ENCODE data around the gene TTC4.

TTC4 gene, protein sequence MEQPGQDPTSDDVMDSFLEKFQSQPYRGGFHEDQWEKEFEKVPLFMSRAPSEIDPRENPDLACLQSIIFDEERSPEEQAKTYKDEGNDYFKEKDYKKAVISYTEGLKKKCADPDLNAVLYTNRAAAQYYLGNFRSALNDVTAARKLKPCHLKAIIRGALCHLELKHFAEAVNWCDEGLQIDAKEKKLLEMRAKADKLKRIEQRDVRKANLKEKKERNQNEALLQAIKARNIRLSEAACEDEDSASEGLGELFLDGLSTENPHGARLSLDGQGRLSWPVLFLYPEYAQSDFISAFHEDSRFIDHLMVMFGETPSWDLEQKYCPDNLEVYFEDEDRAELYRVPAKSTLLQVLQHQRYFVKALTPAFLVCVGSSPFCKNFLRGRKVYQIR

DNA sequence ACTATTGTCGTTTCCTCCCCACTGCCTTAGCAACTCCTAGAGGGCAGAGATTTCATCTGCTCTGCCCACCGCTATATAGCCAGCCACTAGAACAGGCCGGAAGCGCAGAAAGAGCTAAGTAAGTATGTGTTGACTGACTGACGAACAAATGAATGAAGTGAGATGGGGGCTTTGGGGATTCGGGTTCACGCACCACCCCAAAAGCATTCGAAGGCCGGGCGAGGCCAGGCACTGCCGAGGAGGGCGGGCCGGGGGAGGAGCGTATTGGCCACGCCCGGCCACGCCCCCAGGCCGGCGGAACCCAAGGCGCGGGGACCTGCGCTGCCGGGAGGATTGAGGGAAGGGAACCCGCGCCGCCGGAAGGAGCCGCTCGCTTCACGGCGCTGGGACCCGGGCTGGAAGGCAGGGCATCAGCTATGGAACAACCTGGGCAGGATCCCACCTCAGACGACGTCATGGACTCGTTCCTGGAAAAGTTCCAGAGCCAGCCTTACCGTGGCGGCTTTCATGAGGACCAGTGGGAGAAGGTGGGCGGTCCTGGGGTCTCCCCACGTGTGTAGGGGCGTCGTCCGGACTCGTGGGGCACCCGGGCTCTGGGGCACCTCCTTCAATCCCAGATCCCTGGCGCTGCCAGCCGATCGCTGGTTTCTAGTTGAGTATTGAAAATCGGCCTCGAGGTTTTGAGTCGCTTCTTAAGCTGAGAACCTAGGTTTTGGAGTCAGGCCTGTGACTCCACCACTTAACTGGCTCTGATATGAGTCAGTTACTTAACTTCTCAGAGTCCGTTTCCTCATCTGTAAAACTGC is at the start of gene TTC4:
TSS of gene TTC4 (plus strand) at position 369 of the 806 bp plus-strand sequence. CDS start at position 417, 48 bp downstream.
- DNase-seq (ENCODE audit: low read depth in 2 of 2), result peak; percentile 61 to 66

DNA sequence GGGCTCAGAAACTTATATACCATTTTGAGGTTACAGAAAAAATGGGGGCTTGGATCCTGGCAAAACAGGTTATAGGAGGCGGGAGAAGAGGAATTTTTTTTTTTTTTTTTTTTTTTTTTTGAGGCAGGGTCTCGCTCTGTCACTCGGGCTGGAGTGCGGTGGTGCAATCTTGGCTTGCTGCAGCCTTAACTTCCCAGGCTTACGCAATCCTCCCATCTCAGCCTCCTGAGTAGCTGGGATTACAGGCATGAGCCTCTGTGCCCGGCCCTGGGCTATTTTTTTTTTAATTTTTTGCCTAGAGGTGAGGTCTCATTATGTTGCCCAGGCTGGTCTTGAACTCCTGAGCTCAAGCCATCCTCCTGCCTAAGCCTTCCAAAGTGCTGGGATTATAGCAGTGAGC is 49.3 kb upstream of the TTC4 start:
- DNase-seq (ENCODE audit: low read depth in 2 of 2), result no peak

DNA sequence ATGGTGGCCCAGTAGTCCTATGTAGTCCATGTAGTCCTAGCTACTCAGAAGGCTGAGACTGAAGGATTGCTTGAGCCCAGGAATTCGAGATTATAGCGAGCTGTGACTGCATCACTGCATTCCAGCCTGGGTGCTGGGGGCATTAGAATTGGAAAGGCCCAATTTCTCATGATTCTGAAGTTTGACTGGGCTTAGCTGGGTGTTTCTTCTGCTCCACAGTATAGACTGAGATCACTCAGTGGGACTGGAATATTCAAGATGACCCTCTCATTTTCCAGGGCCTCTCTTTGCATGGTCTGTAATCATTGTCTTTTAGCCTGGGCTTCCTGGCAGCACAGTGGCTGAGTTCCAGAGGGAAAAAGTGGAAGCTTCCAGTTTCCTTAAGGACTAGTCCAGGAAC is 47.9 kb upstream of the TTC4 start:
- no peak for DNase-seq (ENCODE audit: low read depth in 2 of 2)

DNA sequence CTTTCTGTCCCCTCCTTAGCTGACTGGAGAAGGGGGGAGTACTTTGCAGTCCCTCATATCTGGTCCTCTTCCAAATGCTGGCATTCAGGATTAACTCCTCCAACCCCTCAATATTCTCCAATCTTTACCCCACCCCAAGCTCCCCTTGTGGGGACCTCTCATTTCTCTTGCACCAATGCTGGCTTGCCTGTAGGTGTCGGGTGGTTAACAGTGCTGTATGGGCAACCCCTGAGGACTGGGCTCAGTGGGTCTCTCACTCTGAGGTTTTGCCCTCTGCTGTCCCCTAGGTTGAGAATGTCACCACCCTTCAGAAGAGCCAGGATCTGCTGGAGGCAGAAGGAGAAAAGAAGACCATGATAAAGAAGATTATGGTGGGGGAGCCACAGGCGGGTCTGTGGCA is 47.1 kb upstream of the TTC4 start:
- no peak for DNase-seq (ENCODE audit: low read depth in 2 of 2)

DNA sequence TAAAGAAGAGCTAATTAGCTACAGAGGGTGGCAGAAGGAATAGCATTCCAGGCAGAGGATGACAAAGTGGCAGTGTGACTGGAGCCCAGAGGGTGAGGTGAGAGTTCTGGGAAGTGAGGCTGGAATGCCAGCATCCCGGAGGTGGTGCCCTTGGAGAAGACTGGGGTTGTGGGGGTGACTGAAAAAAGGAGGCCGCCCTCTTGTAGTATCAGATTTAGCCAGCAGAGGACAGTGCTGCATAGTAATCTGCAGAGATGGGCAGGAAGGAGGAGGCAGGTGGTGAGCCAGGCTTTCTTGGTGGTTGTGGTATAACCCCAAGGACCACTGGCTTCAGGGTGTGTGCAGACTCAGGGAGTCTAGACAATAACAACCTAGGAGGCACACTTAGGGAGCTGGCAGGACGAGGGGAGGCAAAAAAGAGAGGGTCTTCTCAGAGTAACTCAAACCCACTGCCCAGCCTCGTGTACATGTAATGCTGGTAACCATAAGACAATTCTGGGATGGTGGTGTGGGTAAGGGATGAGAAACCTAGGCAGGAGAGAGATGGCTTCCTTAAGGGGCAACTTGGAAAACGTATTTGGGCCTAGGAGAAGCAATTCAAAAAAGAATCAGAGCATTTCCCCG is 43.6 kb upstream of the TTC4 start:
- DNase-seq (ENCODE audit: low read depth in 2 of 2), result peak; percentile 27 to 38

DNA sequence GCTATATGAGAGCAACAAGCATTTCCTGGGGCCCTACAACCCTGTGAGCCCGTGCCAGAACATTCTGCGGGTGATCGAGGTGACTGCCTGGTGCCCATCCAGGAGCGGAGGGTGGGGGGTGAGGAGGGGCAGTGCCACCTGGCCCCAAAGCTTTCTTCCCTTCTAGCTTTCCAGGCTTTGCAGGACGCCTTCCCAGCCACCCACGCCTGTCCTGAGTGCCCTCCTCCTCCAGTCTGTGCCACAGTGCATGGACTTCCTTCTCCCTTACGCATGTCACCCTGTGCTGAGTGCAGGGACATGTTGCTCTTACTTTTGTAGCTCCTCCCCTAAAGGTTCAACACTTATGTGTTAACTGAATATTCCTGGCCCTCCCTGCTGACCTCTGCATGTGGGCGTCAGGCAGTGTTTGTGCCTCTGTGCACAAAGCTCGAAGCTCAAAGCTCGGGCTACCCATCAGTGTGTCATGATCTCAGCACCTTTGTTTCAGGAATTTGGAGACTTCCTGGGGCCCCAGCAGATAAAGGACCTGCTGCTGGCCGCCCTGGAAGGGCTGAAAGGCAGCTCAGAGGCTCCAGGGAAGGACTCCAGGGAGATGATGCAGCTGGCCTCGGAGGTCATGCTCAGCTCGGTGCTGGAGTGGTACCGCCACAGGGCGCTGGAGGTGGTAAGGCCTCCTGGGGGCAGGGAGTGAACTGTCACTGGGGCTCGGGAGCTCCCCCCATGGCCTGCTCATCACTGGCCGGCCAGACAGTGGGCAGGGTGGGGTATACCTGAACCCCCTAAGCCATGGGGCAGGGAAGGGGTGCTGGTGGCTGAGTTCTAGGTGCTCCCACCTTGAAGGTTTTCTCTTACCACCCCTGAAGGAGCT is 36.7 kb upstream of the TTC4 start:
- no peak for DNase-seq (ENCODE audit: low read depth in 2 of 2)

DNA sequence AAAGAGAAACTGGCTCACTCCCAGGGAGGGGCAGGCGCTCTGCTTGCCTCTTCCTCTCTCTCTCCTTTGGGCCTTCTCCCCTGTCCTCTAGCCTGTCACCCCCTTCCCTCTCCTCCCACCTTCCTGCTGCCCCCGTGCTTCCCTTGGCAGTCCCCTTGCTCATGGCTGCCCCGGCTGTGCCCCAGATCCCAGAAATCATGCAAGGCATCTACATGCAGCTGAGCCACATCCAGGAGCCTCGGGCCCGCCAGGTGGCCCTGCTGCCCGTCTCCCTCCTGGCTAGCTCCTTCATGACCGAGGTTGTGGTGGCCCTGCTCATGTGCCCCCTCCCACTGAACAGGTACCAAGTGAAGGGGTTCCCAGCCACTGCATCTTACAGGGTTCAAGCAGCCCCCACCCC is 36.0 kb upstream of the TTC4 start:
- DNase-seq (ENCODE audit: low read depth in 2 of 2), result no peak

DNA sequence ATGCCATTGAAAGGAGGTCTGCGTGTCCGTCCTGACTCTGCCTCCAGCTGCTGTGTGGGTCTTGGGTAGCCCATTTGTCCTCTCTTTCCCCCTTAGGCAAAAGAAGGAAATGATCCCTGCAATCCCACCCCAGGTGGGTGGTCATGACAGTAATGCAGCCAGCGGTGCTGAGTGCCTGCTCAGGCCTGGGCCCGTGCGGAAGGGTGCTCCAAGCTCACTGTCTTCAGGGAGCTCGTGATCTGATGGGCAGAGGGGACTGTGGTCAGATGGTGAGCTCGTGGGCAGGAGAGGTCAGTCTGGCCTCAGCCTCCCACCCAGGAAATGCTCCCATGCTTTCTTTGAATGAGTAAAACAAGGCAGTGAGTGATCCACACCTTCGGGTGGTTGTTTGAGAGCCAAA is 35.3 kb upstream of the TTC4 start:
- DNase-seq (ENCODE audit: low read depth in 2 of 2), result no peak

DNA sequence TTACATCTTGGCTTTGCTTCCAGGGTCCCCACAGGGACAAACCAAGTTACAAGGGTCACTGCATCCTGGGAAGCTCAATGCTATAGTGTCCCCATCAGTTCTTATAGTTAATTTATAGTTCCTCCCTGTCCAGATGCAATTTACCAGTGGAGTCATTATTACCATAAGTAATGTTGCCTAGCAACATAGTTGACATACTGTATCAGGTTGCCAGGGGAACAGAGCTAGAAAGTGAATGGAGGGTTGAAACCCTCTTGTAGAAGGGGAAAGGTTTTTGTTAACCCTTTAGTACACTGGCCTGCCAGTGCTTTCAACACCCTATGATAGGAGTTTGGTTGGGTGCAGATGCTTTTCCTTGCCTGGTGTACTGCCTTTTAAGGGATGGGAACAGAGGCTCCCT is 34.3 kb upstream of the TTC4 start:
- no peak for DNase-seq (ENCODE audit: low read depth in 2 of 2)

DNA sequence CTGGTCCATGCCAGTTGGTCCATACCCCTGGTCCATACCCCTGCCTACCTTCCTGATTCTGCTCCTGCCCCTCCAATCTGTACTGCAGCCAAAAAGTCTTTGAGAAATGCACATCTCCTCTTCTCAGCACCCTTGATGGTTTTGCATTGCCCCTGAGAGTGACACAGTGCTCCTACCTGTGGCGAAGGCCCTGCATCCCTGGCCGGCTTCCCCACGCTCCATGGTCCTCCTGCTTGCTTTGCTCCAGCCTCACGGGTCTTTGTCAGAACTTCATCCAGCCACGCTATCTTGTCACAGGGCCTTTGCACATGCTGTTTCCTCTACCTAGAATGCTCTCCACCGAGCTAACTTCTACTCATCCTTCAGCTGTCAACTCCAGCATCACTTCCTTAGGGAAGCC is 32.2 kb upstream of the TTC4 start:
- no peak for DNase-seq (ENCODE audit: low read depth in 2 of 2)

DNA sequence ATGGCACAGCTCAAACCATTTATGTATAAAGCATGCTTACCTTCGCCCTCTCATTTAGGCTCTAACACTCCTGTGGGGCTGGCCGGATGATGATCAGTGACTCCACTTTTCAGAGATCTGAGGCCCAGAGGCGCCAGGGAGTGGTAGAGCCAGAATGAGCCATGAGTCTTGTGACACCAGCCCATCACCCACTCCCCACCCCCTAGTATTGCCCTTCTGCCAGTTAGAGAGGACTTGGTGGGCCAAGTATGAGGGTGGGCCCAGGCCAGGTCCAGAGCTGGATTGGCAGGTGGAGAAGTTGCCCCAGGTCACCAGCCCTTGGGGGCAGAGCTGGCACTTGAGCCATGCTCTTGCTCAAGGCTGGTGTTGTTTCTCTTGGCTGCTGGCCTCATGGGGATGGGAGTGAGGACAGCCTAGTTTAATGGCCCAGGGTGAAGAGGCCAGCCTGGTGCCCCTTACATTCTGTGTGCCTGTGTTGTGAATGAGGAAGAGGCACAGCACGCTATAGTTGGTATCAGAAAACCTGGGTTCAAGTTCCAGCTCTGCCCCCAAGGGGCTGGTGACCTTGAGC is 30.2 kb upstream of the TTC4 start:
- no peak for DNase-seq (ENCODE audit: low read depth in 2 of 2)

DNA sequence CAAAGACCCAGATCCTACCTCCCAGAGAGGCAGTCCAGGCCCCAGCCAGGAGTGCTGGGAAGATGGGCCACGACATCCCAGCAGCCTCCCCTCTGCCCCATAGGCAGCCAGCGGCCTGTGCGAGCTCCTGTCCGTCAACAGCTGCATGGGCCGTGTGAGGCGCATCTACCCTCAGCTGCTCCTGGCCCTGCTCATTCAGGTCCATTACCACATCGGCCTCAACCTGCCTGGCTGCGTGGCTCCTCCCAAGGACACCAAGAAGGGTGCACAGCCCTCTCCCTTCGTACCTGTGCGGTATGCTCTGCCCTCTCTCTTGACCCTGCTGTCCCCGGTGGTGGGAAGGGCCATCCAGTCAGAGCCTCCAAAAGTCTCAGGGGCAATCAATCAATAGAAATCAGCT is 29.5 kb upstream of the TTC4 start:
- DNase-seq (ENCODE audit: low read depth in 2 of 2), result no peak

DNA sequence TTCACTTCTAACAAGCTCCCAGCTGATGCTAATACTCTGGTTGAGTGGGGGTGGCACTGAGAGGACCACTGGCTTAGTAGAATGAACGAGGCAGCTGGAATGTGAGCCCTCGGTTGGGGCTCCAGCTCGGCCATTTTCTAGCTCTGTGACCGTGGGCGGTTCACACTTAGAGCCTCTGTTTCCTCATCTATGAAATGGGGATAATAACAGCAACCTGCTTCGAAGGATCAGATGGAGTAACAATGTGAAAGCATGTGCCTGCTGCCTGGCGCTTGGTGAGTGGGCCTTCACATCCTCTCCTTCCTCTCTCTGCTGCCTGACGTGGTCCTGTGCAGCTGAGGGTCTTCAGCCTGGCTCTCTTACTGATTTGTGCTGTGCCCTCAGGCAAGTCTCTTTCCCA is 20.9 kb upstream of the TTC4 start:
- DNase-seq (ENCODE audit: low read depth in 2 of 2), result no peak

DNA sequence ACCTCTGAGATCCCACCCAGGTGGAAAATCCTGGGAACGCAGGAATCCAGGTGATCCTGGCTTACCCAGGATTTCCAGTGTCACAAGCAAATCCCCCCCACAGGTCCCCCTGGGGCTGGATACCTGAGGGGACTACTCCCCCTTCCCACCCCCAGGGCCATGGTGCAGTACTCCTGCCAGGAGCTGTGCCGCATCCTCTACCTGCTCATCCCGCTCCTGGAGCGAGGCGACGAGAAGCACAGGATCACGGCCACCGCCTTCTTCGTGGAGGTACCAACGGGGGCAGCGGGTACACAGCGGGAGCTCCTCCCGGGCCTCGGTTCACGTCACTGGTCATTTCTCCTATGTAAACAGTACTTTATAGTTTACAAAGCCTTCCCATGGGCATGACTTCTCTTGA is 20.4 kb upstream of the TTC4 start:
- no peak for DNase-seq (ENCODE audit: low read depth in 2 of 2)

DNA sequence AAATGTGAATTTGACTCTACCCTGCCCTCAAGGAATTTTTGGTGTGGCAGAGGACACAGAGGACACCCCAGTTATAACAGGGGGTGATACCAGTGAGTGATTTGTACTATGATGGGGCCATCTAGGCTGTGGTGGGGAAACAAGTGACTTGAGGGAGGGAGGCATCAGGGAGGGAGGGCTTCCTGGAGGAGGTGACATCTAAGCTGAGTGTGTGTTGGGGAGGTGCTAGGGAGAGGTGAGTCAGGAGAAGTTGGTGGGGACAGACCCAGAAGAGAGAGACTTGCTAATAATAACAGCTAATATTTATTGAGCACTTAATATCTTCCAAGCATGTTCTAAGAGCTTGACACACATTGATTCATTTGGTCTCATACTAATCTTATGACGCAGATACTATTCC is 19.9 kb upstream of the TTC4 start:
- DNase-seq (ENCODE audit: low read depth in 2 of 2), result no peak

DNA sequence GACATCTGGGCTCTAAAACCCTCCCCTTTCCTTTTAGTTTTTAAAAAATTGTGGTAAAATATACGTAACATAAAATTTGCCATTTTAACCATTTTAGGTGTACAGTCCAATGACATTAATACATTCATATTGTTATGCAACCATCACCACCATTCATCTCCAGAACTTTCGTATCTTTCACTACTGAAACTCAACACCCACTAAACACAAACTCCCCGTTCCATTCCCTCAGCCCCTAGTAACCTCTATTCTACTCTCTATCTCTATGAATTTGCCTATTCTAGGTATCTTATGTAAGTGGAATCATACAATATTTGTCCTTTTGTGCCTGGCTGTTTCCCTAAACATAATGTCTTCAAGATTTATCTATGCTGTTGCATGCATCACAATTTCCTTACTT is 19.4 kb upstream of the TTC4 start:
- no peak for DNase-seq (ENCODE audit: low read depth in 2 of 2)

DNA sequence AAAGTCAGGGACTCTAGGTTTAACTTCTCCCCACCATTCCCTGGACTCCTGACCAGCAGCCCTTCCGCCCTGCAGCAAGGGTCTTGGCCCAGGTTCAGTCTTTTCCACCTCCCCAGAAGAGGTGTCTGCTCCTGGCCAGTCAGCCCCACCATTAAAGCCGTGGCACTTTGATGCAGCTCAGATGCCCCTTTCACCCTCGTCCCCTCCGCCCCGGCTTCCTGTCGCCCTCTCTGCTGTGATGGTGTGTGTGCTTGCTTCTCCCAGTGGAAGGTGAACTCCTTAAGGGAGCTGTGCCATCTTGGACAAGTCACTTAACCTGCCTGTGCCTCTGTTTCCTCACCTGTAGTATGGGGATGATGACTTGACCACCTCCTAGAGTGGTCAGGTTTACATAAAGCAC is 17.8 kb upstream of the TTC4 start:
- DNase-seq (ENCODE audit: low read depth in 2 of 2), result no peak

DNA sequence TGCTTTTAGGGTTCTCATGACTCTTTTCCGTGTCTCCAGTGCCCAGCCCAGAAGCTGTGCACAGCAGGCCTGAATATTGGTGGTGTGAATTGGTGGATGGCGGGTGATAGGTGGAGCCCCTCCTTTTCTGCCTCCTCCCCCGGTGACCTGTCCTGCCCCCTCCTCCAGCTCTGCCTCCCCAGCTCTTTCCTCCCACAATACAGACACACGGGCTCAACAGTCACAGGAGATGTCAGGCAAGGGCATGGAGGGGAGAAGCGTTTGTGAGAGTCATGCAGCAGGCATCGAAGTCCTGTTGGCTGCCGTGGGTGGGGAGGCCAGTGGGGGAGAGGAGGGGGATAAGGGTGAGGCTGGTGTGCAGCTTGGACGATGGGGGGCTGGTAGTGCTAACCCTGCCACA is 17.3 kb upstream of the TTC4 start:
- no peak for DNase-seq (ENCODE audit: low read depth in 2 of 2)

DNA sequence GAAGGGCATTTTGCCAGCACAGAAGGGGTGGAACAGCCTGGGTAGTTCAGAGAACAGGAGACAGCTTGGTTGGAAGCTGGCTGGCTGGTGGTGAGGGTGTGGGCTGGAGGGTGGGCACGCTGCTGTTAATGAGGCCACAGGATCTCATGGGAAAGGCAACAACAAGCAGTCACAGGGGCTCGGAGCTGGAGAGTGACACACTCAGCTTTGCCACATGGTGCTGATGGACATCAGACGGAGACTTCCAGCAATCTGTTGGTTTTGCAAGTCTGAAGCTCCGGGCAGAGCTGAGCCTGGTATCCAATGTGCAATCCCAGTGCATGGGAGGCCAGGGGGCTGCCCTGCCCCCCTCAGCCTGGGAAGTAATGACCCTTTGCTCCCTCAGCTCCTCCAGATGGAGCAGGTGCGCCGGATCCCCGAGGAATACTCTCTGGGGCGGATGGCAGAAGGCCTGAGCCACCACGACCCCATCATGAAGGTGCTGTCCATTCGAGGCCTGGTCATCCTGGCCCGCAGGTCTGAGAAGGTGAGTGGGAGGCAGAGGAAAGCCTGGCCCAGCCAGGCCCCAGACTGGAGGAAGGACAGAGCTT is 15.6 kb upstream of the TTC4 start:
- no peak for DNase-seq (ENCODE audit: low read depth in 2 of 2)

DNA sequence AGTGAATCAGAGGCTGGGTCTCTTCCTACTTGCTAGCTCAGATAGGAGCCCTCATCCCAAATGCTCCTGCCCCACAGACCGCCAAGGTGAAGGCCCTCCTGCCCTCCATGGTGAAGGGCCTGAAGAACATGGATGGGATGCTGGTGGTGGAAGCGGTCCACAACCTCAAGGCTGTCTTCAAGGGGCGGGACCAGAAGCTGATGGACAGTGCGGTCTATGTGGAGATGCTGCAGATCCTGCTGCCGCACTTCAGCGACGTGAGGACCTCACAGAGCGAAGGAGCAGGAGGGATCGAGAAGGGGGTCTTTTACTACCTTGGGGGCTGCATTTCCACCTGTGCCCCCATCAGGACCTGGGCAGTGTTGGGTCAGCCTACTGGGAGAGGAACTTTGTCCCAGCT is 14.6 kb upstream of the TTC4 start:
- no peak for DNase-seq (ENCODE audit: low read depth in 2 of 2)

DNA sequence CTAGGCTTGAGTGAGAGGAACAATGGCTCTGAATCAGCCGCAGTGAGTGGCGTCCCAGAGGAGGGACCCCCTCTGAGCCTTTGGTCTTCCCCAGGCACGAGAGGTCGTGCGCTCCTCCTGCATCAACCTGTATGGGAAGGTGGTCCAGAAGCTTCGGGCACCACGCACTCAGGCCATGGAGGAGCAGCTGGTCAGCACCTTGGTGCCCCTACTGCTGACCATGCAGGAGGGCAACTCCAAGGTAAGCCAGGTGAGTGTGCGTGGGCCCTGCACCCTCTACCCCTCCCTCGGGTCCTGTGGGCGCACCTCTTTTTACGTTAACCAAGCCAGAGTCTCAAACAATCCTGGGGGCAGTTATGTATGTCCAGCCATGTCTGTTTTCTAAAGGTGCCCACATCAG is 13.7 kb upstream of the TTC4 start:
- no peak for DNase-seq (ENCODE audit: low read depth in 2 of 2)

All from stimulated activated CD8-positive, alpha-beta memory T cell treated with anti-CD3 and anti-CD28 coated beads, Interleukin-15, amount 100 ng/mL, for 4 hours (primary cell).